ENCODE results near the gene ANGPTL8. TPM values are rescaled to one million over a fixed set of nuclear protein-coding genes. Genes with fewer than 3 reads are reported as not detected.

The ANGPTL8 gene
- total RNA-seq, 1 experiment from 2014 or later, result not detected

DNA sequence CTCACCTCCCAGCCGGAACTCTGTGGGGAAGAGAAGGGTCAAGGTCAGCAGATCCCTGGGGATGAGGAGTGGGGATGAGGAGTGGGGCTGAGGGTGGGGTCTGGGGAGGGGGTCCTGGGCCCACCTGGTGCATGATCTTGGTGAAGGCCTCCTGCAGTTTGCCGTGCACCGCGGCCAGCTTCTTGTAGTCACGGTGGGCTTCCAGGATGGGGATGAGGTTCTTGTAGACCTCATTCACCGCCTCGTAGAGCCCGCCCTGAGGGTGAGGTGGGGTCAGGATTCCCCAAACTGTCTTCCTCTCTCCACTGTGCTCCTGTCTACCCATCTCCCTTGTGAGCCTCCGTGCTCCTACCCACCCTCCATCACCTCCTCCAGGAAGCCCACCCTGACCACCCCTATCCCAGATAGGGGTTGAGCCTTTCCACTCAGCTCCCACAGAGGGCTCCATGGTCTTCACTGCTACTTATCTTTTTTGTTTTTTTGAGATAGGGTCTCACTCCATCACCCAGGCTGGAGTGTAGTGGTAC, 35.3 kb upstream of the ANGPTL8 start:
- Mint-ChIP-seq H3K27ac (no peak overlapping the region), H3K4me1 (0 out of 2 replicates have a peak, but pooled peaks cover 3% of the 10 kb centered on the region), H3K4me3 (no peak overlapping the region), H3K9me3 (no peaks in the 10 kb centered on the region), H3K36me3 (no peaks in the 10 kb centered on the region; the same call in 1 of the 2 replicates), H3K27me3 (ENCODE audit: low read depth) (no peaks in the 10 kb centered on the region)
- no peak for DNase-seq (ENCODE audit: low spot score)
- ChIA-PET POLR2A (no interaction called here), CTCF (interaction anchor here (0.6 to 1.7 kb wide), 8 partner anchors 13 to 684 kb away, joined by 3 to 8 read pairs (median 5); no protein-coding TSS in a partner anchor)
- TF ChIP-seq, protein P1, sequence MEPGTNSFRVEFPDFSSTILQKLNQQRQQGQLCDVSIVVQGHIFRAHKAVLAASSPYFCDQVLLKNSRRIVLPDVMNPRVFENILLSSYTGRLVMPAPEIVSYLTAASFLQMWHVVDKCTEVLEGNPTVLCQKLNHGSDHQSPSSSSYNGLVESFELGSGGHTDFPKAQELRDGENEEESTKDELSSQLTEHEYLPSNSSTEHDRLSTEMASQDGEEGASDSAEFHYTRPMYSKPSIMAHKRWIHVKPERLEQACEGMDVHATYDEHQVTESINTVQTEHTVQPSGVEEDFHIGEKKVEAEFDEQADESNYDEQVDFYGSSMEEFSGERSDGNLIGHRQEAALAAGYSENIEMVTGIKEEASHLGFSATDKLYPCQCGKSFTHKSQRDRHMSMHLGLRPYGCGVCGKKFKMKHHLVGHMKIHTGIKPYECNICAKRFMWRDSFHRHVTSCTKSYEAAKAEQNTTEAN (CRISPR knock-in tag; IDR thresholded peaks at IDR 0.05), result no peak
- TF ChIP-seq, protein P2, sequence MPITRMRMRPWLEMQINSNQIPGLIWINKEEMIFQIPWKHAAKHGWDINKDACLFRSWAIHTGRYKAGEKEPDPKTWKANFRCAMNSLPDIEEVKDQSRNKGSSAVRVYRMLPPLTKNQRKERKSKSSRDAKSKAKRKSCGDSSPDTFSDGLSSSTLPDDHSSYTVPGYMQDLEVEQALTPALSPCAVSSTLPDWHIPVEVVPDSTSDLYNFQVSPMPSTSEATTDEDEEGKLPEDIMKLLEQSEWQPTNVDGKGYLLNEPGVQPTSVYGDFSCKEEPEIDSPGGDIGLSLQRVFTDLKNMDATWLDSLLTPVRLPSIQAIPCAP (CRISPR knock-in tag; IDR thresholded peaks at IDR 0.05), result no peak
- no peak for TF ChIP-seq ZNF263 (CRISPR knock-in tag; IDR thresholded peaks at IDR 0.05; ENCODE audit: low read depth)
- TF ChIP-seq GABPB1 (CRISPR knock-in tag; IDR thresholded peaks at IDR 0.05), result no peak
- no peak for TF ChIP-seq MYBL2 (CRISPR knock-in tag; IDR thresholded peaks at IDR 0.05)
- no peak for TF ChIP-seq JAZF1 (CRISPR knock-in tag; IDR thresholded peaks at IDR 0.05)
- no peak for ATAC-seq

DNA sequence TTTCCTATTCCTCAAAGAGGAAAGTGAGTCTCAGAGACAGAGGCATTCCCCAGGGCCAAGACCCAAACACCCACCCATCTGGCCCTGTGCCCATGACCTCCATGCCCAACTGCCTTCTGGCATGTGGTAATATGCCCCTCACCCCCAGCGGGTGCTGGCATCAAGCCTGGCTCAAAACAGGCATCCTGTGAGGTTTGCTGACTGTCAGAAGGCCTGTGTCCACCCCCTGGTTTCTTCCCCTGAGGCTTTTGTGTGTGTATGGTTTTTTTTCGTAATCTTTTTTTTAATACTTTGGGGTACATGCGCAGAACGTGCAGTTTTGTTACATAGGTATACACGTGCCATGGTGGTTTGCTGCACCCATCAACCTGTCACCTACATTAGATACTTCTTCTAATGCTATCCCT, 34.5 kb upstream of the ANGPTL8 start:
- no peak overlapping the region for H3K27ac Mint-ChIP-seq
- ChIA-PET POLR2A (interaction anchor here (0.6 kb wide), 1 partner anchor 29 kb away, joined by 3 read pairs; no protein-coding TSS in a partner anchor), CTCF (interaction anchor here (1.4 to 1.7 kb wide), 2 partner anchors 67 to 89 kb away, joined by 3 to 8 read pairs; no protein-coding TSS in a partner anchor)
- DNase-seq (ENCODE audit: low spot score), result no peak
- no peaks in the 10 kb centered on the region; the same call in 1 of the 2 replicates for H3K36me3 Mint-ChIP-seq
- no peak for TF ChIP-seq CREB1 (CRISPR knock-in tag; IDR thresholded peaks at IDR 0.05)
- TF ChIP-seq TEAD1 (CRISPR knock-in tag; IDR thresholded peaks at IDR 0.05), result no peak
- TF ChIP-seq NR2C2 (CRISPR knock-in tag; IDR thresholded peaks at IDR 0.05), result no peak
- no peak for TF ChIP-seq HMGA2 (CRISPR knock-in tag; IDR thresholded peaks at IDR 0.05)
- TF ChIP-seq, protein P3, sequence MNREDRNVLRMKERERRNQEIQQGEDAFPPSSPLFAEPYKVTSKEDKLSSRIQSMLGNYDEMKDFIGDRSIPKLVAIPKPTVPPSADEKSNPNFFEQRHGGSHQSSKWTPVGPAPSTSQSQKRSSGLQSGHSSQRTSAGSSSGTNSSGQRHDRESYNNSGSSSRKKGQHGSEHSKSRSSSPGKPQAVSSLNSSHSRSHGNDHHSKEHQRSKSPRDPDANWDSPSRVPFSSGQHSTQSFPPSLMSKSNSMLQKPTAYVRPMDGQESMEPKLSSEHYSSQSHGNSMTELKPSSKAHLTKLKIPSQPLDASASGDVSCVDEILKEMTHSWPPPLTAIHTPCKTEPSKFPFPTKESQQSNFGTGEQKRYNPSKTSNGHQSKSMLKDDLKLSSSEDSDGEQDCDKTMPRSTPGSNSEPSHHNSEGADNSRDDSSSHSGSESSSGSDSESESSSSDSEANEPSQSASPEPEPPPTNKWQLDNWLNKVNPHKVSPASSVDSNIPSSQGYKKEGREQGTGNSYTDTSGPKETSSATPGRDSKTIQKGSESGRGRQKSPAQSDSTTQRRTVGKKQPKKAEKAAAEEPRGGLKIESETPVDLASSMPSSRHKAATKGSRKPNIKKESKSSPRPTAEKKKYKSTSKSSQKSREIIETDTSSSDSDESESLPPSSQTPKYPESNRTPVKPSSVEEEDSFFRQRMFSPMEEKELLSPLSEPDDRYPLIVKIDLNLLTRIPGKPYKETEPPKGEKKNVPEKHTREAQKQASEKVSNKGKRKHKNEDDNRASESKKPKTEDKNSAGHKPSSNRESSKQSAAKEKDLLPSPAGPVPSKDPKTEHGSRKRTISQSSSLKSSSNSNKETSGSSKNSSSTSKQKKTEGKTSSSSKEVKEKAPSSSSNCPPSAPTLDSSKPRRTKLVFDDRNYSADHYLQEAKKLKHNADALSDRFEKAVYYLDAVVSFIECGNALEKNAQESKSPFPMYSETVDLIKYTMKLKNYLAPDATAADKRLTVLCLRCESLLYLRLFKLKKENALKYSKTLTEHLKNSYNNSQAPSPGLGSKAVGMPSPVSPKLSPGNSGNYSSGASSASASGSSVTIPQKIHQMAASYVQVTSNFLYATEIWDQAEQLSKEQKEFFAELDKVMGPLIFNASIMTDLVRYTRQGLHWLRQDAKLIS (CRISPR knock-in tag; IDR thresholded peaks at IDR 0.05; ENCODE audit: borderline replicate concordance), result no peak
- no peak for TF ChIP-seq MYBL2 (CRISPR knock-in tag; IDR thresholded peaks at IDR 0.05)
- TF ChIP-seq ZNF671 (CRISPR knock-in tag; IDR thresholded peaks at IDR 0.05), result no peak
- no peak for TF ChIP-seq OVOL2 (CRISPR knock-in tag; IDR thresholded peaks at IDR 0.05; ENCODE audit: borderline replicate concordance)
- TF ChIP-seq, protein P4, sequence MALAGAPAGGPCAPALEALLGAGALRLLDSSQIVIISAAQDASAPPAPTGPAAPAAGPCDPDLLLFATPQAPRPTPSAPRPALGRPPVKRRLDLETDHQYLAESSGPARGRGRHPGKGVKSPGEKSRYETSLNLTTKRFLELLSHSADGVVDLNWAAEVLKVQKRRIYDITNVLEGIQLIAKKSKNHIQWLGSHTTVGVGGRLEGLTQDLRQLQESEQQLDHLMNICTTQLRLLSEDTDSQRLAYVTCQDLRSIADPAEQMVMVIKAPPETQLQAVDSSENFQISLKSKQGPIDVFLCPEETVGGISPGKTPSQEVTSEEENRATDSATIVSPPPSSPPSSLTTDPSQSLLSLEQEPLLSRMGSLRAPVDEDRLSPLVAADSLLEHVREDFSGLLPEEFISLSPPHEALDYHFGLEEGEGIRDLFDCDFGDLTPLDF (CRISPR knock-in tag; IDR thresholded peaks at IDR 0.05), result no peak
- H3K9me3 Mint-ChIP-seq, result no peaks in the 10 kb centered on the region
- no peak for ATAC-seq
- H3K4me1 Mint-ChIP-seq, result 0 out of 2 replicates have a peak, but pooled peaks cover 3% of the 10 kb centered on the region
- H3K4me3 Mint-ChIP-seq, result no peak overlapping the region
- H3K27me3 Mint-ChIP-seq (ENCODE audit: low read depth), result no peaks in the 10 kb centered on the region

DNA sequence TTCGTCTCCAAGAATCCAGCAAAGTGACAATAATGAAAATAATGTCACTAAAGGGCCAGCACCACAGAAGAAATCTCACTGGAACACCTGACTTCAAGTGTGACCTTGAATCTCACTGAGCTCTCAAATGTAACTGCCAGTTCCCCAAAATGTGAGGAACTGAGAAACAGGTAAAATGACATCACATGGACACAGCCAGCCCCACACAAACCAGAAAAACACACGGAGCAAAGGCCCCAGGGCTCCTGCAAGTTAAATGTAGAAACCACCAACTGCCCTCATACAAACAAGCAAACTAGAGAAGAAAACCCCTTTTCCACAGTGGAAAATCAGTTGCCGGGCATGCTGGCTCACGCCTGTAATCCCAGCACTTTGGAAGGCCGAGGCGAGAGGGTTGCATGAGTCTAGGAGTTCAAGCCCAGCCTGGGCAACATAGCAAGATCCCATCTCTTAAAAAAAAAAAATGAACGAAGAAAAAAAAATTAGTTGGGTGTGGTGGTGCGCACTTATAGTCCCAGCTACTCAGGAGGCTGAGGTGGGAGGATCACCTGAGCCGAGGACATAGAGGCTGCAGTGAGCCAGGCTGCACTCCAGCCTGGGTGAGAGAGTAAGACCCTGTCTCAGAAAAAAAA, 33.4 kb upstream of the ANGPTL8 start:
- no peak overlapping the region for H3K27ac Mint-ChIP-seq
- ATAC-seq (no peak), DNase-seq (ENCODE audit: low spot score) (no peak)
- H3K4me1 Mint-ChIP-seq, result 0 out of 2 replicates have a peak, but pooled peaks cover 3% of the 10 kb centered on the region
- H3K4me3 Mint-ChIP-seq, result no peak overlapping the region
- ChIA-PET POLR2A (no interaction called here), CTCF (interaction anchor here (0.9 kb wide), 1 partner anchor 37 kb away, joined by 3 read pairs; no protein-coding TSS in a partner anchor)
- no peaks in the 10 kb centered on the region; the same call in 1 of the 2 replicates for H3K36me3 Mint-ChIP-seq
- no peaks in the 10 kb centered on the region for H3K9me3 Mint-ChIP-seq
- no peaks in the 10 kb centered on the region for H3K27me3 Mint-ChIP-seq (ENCODE audit: low read depth)
- TF ChIP-seq, protein P5, sequence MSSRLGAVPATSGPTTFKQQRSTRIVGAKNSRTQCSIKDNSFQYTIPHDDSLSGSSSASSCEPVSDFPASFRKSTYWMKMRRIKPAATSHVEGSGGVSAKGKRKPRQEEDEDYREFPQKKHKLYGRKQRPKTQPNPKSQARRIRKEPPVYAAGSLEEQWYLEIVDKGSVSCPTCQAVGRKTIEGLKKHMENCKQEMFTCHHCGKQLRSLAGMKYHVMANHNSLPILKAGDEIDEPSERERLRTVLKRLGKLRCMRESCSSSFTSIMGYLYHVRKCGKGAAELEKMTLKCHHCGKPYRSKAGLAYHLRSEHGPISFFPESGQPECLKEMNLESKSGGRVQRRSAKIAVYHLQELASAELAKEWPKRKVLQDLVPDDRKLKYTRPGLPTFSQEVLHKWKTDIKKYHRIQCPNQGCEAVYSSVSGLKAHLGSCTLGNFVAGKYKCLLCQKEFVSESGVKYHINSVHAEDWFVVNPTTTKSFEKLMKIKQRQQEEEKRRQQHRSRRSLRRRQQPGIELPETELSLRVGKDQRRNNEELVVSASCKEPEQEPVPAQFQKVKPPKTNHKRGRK (CRISPR knock-in tag; IDR thresholded peaks at IDR 0.05; ENCODE audit: borderline replicate concordance), result no peak
- TF ChIP-seq NR1H2 (CRISPR knock-in tag; IDR thresholded peaks at IDR 0.05), result no peak
- TF ChIP-seq, protein P6, sequence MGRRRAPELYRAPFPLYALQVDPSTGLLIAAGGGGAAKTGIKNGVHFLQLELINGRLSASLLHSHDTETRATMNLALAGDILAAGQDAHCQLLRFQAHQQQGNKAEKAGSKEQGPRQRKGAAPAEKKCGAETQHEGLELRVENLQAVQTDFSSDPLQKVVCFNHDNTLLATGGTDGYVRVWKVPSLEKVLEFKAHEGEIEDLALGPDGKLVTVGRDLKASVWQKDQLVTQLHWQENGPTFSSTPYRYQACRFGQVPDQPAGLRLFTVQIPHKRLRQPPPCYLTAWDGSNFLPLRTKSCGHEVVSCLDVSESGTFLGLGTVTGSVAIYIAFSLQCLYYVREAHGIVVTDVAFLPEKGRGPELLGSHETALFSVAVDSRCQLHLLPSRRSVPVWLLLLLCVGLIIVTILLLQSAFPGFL (CRISPR knock-in tag; IDR thresholded peaks at IDR 0.05; ENCODE audit: borderline replicate concordance), result no peak
- TF ChIP-seq, protein P1 (CRISPR knock-in tag; IDR thresholded peaks at IDR 0.05), result no peak
